WTC11 (cell line): Measurements from ENCODE around the gene HMCN1.

ENCODE experiments used
- ETV6 ChIP-seq: sonication (generic); formaldehyde crosslinking; IDR thresholded peaks from 2 replicates; pipeline ENCODE4 v1.8.1; 2022; ENCODE audit warnings: mild to moderate bottlenecking, missing genetic modification reagents
- NFYB ChIP-seq: sonication (generic); formaldehyde crosslinking; conservative IDR thresholded peaks from 2 replicates; pipeline ENCODE4 v1.8.0; 2022; ENCODE audit warnings: low read depth, missing genetic modification reagents
- NR3C1 ChIP-seq: sonication (generic); formaldehyde crosslinking; conservative IDR thresholded peaks from 2 replicates; pipeline ENCODE4 v1.8.1; 2023; ENCODE audit warnings: low read depth, mild to moderate bottlenecking, missing genetic modification reagents
- OVOL2 ChIP-seq: fragments of 250-450 bp; sonication (Bioruptor Pico); IDR thresholded peaks from 2 replicates; pipeline ENCODE4 v1.9.0; 2021; ENCODE audit warnings: mild to moderate bottlenecking, borderline replicate concordance
- SMAD3 ChIP-seq: sonication (generic); formaldehyde crosslinking; IDR thresholded peaks from 2 replicates; pipeline ENCODE4 v1.8.0; 2022; ENCODE audit warnings: missing genetic modification reagents, mild to moderate bottlenecking, borderline replicate concordance
- TCF7 ChIP-seq: sonication (generic); formaldehyde crosslinking; IDR thresholded peaks from 2 replicates; pipeline ENCODE4 v1.8.0; 2022; ENCODE audit warnings: mild to moderate bottlenecking, low read depth, missing genetic modification reagents, moderate library complexity
- TF ChIP-seq, protein P1 (sequence below): fragments of 200-600 bp; IDR thresholded peaks from 2 replicates; pipeline ENCODE4 v1.8.0; 2022; ENCODE audit warnings: antibody characterized with exemption
- TF ChIP-seq, protein P2 (sequence below): sonication (generic); formaldehyde crosslinking; IDR thresholded peaks from 2 replicates; pipeline ENCODE4 v1.8.1; 2022; ENCODE audit warnings: low read depth, missing genetic modification reagents, borderline replicate concordance
- TF ChIP-seq, protein P3 (sequence below): sonication (generic); formaldehyde crosslinking; IDR thresholded peaks from 2 replicates; pipeline ENCODE4 v1.8.1; 2023; ENCODE audit warnings: mild to moderate bottlenecking, missing genetic modification reagents, moderate library complexity
- TF ChIP-seq, protein P4 (sequence below): sonication (generic); formaldehyde crosslinking; IDR thresholded peaks from 2 replicates; pipeline ENCODE4 v1.8.1; 2022; ENCODE audit warnings: missing genetic modification reagents, borderline replicate concordance
- TF ChIP-seq, protein P5 (sequence below): sonication (generic); formaldehyde crosslinking; IDR thresholded peaks from 2 replicates; pipeline ENCODE4 v1.8.0; 2022; ENCODE audit warnings: mild to moderate bottlenecking, missing genetic modification reagents

- no peak for TF ChIP-seq ETV6 (CRISPR knock-in tag)
- TF ChIP-seq, protein P1, sequence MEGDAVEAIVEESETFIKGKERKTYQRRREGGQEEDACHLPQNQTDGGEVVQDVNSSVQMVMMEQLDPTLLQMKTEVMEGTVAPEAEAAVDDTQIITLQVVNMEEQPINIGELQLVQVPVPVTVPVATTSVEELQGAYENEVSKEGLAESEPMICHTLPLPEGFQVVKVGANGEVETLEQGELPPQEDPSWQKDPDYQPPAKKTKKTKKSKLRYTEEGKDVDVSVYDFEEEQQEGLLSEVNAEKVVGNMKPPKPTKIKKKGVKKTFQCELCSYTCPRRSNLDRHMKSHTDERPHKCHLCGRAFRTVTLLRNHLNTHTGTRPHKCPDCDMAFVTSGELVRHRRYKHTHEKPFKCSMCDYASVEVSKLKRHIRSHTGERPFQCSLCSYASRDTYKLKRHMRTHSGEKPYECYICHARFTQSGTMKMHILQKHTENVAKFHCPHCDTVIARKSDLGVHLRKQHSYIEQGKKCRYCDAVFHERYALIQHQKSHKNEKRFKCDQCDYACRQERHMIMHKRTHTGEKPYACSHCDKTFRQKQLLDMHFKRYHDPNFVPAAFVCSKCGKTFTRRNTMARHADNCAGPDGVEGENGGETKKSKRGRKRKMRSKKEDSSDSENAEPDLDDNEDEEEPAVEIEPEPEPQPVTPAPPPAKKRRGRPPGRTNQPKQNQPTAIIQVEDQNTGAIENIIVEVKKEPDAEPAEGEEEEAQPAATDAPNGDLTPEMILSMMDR = peak; percentile 38
- no peak for TF ChIP-seq NR3C1 (CRISPR knock-in tag)
- TF ChIP-seq, protein P2, sequence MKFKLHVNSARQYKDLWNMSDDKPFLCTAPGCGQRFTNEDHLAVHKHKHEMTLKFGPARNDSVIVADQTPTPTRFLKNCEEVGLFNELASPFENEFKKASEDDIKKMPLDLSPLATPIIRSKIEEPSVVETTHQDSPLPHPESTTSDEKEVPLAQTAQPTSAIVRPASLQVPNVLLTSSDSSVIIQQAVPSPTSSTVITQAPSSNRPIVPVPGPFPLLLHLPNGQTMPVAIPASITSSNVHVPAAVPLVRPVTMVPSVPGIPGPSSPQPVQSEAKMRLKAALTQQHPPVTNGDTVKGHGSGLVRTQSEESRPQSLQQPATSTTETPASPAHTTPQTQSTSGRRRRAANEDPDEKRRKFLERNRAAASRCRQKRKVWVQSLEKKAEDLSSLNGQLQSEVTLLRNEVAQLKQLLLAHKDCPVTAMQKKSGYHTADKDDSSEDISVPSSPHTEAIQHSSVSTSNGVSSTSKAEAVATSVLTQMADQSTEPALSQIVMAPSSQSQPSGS (CRISPR knock-in tag) = no peak
- TF ChIP-seq NFYB (CRISPR knock-in tag) = no peak
- TF ChIP-seq OVOL2 = no peak
- TF ChIP-seq SMAD3 (CRISPR knock-in tag) = no peak
- TF ChIP-seq TCF7 (CRISPR knock-in tag) = no peak
- TF ChIP-seq, protein P3, sequence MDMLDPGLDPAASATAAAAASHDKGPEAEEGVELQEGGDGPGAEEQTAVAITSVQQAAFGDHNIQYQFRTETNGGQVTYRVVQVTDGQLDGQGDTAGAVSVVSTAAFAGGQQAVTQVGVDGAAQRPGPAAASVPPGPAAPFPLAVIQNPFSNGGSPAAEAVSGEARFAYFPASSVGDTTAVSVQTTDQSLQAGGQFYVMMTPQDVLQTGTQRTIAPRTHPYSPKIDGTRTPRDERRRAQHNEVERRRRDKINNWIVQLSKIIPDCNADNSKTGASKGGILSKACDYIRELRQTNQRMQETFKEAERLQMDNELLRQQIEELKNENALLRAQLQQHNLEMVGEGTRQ (CRISPR knock-in tag) = no peak
- TF ChIP-seq, protein P4, sequence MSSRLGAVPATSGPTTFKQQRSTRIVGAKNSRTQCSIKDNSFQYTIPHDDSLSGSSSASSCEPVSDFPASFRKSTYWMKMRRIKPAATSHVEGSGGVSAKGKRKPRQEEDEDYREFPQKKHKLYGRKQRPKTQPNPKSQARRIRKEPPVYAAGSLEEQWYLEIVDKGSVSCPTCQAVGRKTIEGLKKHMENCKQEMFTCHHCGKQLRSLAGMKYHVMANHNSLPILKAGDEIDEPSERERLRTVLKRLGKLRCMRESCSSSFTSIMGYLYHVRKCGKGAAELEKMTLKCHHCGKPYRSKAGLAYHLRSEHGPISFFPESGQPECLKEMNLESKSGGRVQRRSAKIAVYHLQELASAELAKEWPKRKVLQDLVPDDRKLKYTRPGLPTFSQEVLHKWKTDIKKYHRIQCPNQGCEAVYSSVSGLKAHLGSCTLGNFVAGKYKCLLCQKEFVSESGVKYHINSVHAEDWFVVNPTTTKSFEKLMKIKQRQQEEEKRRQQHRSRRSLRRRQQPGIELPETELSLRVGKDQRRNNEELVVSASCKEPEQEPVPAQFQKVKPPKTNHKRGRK (CRISPR knock-in tag) = no peak
- TF ChIP-seq, protein P5, sequence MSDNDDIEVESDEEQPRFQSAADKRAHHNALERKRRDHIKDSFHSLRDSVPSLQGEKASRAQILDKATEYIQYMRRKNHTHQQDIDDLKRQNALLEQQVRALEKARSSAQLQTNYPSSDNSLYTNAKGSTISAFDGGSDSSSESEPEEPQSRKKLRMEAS (CRISPR knock-in tag) = no peak
Observed at GRCh38 chr1:185813401-185813979, 79.3 kb downstream of the HMCN1 start.
